HG02588 (cell line): ENCODE measurements around the gene UBN1.
A peak's percentile ranks its signal among the peaks of the same experiment; 100 is the strongest.

Source experiments
- ATAC-seq: cut with Tn5 transposase; IDR thresholded peaks from one replicate; pipeline ENCODE4 v1.9.1; 2021; ENCODE audit warnings: mild to moderate bottlenecking, moderate library complexity; ENCODE audit not compliant: unreplicated experiment

UBN1 gene, protein sequence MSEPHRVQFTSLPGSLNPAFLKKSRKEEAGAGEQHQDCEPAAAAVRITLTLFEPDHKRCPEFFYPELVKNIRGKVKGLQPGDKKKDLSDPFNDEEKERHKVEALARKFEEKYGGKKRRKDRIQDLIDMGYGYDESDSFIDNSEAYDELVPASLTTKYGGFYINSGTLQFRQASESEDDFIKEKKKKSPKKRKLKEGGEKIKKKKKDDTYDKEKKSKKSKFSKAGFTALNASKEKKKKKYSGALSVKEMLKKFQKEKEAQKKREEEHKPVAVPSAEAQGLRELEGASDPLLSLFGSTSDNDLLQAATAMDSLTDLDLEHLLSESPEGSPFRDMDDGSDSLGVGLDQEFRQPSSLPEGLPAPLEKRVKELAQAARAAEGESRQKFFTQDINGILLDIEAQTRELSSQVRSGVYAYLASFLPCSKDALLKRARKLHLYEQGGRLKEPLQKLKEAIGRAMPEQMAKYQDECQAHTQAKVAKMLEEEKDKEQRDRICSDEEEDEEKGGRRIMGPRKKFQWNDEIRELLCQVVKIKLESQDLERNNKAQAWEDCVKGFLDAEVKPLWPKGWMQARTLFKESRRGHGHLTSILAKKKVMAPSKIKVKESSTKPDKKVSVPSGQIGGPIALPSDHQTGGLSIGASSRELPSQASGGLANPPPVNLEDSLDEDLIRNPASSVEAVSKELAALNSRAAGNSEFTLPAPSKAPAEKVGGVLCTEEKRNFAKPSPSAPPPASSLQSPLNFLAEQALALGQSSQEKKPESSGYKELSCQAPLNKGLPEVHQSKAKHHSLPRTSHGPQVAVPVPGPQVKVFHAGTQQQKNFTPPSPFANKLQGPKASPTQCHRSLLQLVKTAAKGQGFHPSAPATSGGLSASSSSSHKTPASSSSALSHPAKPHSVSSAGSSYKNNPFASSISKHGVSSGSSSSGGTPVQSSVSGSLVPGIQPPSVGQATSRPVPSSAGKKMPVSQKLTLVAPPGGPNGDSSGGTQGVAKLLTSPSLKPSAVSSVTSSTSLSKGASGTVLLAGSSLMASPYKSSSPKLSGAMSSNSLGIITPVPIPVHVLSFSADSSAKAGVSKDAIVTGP (N-terminal part only)

DNA sequence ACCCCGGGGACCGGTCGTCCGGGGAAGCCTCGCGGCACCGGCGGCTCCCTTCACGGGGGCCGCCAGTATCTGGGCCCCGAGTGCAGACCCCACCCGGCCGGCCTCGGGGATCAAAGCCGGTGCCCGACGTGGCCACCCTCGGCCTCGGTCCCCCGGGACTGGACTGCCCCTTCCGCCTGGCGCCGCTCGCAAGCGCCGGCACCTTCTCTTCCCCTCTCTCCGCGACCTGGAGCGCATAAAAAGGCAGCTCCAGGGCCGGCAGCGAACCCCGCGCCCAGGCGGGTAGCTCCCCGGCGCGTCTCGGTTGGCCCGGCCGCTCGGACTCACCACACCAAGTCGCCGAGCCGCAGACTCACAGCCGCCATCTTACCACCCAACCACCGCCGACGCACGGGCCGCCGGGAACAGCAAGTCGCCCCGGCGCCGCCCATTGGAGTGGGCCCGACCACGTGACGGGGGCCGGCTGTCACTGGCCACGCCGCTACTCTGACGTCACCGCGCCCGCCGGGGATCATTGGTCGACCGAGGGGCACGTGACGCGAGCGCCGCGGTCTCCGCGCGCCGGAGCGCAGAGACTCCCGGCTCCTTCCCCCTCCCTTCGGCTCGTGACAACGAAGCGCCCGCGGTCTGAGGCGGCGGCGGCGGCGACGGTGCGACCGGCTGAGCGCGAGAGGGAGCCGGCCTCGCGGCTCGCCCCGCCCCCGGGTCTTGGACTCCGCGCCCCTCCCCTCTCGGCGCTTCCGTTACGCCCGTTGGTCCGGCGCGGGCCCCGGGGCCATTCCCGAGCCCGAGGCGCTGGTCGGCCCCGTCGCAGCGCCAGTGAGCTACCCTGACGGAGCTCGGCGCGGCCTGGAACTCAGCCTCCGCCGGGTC lies at the start of gene UBN1, which contains the start of gene GLYR1:
Gene UBN1, plus strand, starts transcription at position 581 of the 873 bp plus-strand sequence. CDS start 5,437 bp downstream, outside the sequence.
Gene GLYR1, minus strand, starts transcription at position 388 of the 873 bp plus-strand sequence. Its CDS starts 23 bp downstream, at position 365.
- peak; percentile 82 for ATAC-seq

DNA sequence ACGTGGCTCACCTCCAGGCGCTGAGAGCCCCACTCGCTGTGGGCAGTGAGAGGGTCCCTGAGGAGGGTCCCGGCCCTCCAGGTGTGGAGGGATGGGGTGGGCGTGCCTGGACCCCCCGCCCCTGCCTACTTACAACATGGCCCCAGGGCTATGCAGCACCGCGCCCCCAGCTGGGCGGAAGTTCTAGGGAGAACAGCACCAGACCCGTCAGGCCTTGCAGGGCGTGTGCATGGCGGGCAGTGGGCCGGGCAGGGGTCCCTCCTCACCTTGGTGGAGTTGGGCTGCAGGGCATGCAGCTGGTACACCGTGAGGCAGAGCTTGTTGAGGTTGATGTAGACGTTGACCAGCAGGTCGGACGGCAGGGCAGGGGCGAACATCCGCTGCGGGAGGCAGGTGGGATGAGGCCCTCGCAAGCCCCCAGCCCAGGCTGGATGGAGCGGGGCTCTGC lies 49.5 kb upstream of the UBN1 start:
- ATAC-seq = no peak

GRCh38 chr16:4798456-4798855 lies 48.8 kb upstream of the UBN1 start:
- ATAC-seq = no peak

DNA sequence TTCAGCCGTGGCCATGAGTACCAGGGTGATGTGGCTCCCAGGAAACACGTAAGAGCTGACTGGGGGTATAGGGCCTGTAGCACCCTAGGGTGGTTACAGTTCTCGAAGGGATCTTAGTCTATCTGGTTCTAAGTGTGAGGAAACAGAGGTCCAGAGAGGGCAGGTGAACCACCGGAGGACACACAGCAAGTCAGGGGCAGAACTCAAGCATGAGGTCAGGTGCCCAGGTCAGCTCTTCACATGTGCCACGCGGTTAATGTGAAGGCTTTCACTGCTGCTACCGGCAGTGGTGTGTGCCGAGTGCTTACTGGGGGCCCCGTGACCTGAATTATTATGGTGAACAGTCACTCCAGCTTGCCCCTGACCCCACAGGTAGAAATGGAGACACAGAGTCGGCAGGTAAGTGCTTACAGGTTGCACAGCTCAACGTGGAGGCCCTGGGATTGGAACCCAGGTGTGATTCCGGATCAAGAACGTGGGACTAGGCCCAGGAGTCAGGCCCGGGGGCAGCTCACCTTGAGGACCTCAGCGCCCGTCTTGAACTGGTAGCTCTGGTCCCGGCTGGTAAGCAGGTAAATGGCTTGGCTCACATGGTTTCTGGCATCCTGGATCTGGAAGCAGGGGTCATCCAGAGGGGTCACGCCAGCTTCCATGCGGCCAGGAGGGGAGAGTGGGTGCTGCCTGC lies 48.0 kb upstream of the UBN1 start:
- no peak for ATAC-seq

DNA sequence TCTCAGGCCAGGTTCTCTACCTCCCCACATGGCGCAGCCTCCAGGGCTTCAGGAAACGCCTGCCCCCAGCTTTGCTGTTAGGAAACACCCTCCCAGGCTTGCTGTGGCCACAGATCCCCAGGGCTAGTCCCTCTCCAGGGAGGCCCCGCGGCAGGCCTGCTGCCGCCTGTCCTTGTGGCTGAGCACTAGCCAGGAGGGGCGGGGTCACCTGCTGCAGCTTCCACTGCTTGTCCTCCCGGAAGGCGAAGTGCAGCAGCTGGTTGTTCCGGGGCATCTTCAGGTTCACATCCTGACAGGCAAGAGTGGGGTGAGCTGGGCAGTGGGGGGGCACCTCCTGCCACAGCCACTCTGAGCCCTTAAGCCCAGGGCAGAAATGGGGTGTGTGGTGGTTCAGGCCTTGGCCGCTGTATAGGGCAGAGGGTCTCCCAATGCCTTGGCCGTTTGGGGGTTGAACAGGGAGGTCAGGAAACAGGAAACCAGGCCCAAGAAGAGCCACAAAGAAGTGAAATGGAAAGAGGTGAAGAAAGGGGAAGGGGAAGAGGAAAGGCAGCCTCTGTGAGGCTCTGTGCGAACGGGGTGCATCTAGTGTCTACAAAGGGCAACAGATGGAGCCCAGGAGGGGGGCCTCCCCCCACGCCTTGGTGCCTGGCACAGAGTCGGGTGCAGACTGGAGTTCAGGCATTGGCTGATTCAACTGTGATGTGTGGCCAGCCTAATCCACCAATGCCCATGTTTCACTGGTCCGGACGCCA lies 46.8 kb upstream of the UBN1 start:
- no peak for ATAC-seq

DNA sequence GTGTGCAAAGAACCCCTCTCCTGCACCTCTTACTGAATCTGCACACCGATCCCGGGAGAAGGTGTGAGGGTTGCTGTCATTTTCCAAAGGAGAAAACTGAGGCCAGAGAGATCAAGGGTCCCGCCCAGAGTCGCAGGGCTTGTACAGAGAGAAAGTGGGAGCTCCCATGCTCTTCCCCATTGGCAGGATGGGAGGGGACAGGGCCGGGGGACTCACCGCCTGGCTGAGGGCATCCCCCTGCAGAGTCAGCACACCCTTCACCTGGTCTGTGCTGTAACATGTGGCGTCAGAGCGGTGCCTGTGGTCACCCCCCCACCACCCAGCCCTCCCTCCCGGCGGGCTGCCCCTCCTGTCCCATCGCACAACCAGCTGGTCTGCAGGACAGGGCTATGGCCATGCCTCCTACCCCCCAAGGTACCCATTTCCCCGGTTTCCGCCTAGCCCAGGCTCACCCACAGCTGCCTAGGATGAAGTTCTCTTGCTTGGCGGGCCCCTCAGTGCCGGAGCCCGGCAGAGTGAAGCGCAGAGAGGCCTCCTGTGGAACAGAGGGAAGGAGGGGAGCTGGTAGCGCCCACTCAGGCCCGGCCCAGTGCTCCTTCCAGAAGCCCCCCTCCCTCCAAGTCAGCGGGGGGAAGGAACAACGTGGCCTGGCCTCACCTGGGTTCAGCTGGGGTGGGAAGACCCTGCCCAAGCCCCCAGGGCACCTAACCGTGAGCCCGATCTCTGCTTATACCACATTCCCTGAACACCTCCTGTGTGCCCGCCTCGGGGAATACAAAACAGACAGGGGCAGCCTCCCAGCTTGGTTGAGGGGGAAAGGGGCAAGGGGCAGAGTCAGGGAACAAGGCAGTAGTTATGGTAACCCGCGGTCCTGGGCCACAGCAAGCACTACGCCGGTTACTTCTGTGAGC lies 46.0 kb upstream of the UBN1 start:
- ATAC-seq = no peak

- ATAC-seq = peak; percentile 58
Observed at GRCh38 chr16:4801962-4802658, 45.2 kb upstream of the UBN1 start, which contains the start of gene ROGDI. Gene ROGDI, minus strand, starts transcription at chr16:4802633. Its CDS starts 62 bp downstream, at chr16:4802571.

DNA sequence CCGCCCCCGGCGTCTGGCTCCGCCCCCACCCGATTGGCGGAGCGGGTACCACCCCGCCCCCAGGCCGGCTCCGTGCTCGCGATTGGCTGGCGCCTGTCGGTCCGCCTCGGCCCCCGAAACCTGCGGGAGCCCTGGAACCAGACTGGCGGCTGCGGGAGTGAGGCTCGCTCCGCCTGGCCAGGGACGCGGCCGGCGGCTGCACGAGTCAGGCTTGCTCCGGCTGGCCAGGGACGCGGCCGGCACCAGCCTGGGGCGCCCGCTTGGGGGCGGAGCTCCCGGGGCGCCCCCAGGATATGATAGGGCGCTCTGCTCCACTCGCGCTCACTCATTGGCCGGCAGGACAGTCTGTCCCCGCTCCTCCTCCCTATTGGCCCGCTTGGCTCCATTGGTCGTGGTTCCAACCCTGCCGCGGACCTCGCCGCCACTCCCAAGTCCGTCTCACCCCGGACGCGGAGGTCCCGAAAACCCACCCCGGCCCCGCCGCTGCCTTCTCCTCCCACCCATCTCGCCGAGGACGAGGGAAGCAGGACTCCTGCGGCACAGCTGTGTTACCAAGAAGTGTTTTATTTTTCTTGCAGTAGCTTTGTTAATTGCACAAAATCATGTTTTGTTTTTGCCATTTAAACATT lies 44.5 kb upstream of the UBN1 start:
- ATAC-seq = peak; percentile 84

GRCh38 chr16:4803401-4803844 lies 43.9 kb upstream of the UBN1 start:
- ATAC-seq = no peak

DNA sequence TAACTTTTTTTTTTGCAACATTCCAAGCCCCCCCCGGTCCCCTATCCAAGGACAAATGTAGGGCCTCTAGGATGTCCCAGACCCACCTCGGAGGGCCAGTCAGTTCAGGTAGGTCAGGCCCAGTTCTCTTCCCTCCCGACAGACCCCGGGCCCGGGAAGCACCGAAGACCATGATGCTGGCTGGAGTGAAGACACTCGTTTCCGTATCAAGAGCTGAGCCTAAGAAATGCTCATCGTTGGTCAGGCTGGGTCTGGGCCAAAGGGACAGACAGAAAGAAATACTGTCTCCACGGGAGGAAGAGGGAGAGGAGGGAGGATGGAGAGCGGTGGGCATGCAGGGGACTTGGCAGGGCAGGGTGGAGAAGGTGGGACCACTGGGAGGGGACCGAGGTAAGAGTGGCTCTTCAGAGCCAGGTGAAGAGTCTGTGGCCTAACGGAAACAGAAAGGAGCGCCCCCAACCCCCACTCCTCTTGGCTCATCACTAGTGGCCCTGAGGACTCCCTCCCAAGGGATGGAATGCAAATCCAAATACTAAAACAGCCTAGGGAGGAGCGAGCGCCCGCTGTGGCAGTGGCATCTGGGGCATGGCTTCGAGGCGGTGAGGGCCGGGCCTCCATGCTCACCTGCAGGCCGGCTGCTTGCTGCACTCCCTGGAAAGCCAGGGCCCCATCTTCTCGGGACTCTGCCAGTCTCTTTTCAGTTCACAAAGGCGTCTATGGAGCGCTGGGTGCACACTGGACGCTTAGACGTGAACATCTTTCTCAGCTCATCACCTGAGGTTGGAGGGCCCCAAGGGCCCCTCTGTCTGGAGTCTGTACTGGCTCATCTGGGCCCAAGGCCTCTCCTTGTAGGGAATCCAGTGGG lies 43.2 kb upstream of the UBN1 start:
- no peak for ATAC-seq

GRCh38 chr16:4805231-4805630 lies 42.0 kb upstream of the UBN1 start:
- ATAC-seq = no peak

DNA sequence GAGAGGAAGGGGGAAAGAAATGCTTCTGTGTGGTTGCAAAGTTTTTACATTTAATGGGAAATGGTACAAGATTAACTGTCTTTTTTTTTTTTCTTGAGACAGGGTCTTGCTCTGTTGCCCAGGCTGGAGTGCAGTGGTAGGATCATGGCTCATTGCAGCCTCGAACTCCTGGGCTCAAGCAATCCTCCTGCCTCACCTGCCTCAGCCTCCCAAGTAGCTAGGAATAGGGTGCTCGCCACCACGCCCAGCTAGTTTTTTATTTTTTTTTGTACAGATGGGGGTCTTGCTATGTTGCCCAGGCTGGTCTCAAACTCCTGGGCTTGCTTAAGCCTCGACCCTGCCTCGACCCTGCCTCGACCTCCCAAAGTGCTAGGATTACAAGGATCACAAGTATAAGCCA lies 41.0 kb upstream of the UBN1 start:
- no peak for ATAC-seq

GRCh38 chr16:4811242-4811641 lies 36.0 kb upstream of the UBN1 start:
- no peak for ATAC-seq

DNA sequence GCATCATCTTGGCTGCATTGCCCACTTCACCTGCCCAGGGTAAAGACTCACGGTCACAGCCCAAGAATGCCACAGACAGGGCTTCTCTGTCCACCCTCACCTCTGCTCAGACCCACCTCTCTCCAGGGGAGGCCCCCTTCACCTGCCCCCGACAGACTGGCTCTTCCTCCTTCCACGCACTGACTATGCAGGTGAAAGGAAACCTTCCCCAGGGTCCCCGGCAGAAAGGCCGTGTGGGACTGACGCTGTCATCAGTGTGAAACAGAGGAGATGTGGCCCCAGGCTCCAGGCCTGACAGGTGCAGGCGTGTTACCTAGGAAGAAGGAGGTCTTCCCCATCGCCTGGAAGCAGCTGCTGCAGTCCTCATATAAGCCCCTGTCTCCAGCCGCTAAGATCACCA lies 35.5 kb upstream of the UBN1 start:
- ATAC-seq = no peak

DNA sequence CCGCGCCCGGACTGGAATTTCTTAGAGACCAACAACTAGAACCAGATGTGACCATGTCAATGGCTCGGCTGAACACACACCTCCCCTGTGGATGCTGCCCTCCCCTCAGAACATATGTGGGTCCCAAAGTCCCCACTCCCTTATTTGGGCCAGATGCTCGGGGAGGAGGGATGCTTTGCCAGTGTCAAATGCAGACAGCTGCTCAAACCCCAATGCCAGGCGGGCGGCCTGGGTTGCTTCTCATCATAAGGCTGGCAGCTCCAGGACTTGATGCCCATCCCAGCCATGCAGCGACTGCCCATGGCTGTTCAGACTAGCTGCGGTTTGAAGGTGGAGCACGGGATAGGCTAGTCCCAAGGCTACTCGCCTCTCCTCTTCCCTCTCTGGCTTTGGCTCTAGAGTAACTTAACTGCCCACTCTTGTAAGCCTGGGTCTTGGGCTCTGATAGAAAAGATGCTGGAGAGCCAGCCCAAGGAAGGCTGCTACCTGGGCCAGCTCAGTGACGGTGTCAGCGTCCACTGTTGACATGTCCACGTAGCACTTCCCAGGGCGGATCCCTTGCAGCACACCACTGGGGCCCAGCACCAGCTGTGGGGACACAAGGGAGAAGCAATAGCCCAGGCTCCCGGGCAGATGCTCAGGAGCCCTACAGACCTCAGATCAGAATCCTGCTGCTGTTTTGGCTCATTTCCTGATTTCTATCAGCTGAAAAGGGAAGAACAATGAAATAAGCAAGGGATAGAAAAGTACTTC lies 33.9 kb upstream of the UBN1 start:
- no peak for ATAC-seq
